ENCODE data around the gene HOMER3.

HOMER3 gene

GRCh38 chr19:18895038-18895823 is 45.8 kb downstream of the HOMER3 start:
- Histone ChIP-seq H3K4me3 (ENCODE audit: low read depth, low read length) (peak overlapping the region; percentile 50), H3K36me3 (ENCODE audit: control insufficient read depth in 2 of 2, insufficient read depth in 1 of 2, low read length in 2 of 2) (peaks cover 0 to 26% of the 10 kb centered on the region in 2 experiments; a peak in 2 of 3 replicates), H3K27ac (ENCODE audit: extremely low read depth, low read depth, low read length) (peak overlapping the region; percentile 69; the same call in 1 of the 2 replicates), H3K4me1 (ENCODE audit: control insufficient read depth, insufficient read depth, low read length) (no peaks in the 10 kb centered on the region; the same call in 1 of the 2 replicates), H3K9me3 (ENCODE audit: control insufficient read depth, insufficient read depth, low read depth, low read length) (no peaks in the 10 kb centered on the region)
- ChIA-PET POLR2A (interaction anchor here (0.6 to 1.5 kb wide), 2 partner anchors 24 to 92 kb away, joined by 5 to 6 read pairs; partner anchors contain the start of genes COPE and DDX49), CTCF (interaction anchor here (0.6 to 2.3 kb wide), 8 partner anchors 9 to 250 kb away, joined by 3 to 13 read pairs (median 3); no protein-coding TSS in a partner anchor)
- TF ChIP-seq EGR2 (tag by site-specific recombination; IDR thresholded peaks at IDR 0.05; ENCODE audit: low read depth) (peak; percentile 27; the same call in 1 of the 2 replicates), BCL6B (tag by site-specific recombination; IDR thresholded peaks at IDR 0.05) (no peak), GFI1B (tag by site-specific recombination; IDR thresholded peaks at IDR 0.05) (no peak), PRDM6 (tag by site-specific recombination; IDR thresholded peaks at IDR 0.05) (no peak), ZBTB20 (tag by site-specific recombination; IDR thresholded peaks at IDR 0.05) (peak; percentile 48; the same call in 1 of the 2 replicates), CTCF (tag by site-specific recombination; IDR thresholded peaks at IDR 0.05) (peak; percentile 58), GLIS2 (tag by site-specific recombination; IDR thresholded peaks at IDR 0.05) (peak; percentile 39; the same call in 1 of the 2 replicates), GLI2 (tag by site-specific recombination; IDR thresholded peaks at IDR 0.05; ENCODE audit: borderline replicate concordance, low read depth) (no peak), ZNF292 (tag by site-specific recombination; IDR thresholded peaks at IDR 0.05; ENCODE audit: borderline replicate concordance, low read depth) (no peak), ZFHX2 (tag by site-specific recombination; conservative IDR thresholded peaks at IDR 0.05) (peak; percentile 65), ZBTB8A (tag by site-specific recombination; IDR thresholded peaks at IDR 0.05) (0 out of 2 replicates have a peak, but pooled peaks have one; percentile 31), ZNF311 (tag by site-specific recombination; IDR thresholded peaks at IDR 0.05; ENCODE audit: borderline replicate concordance) (no peak), ZNF544 (tag by site-specific recombination; IDR thresholded peaks at IDR 0.05) (no peak), SCRT1 (tag by site-specific recombination; IDR thresholded peaks at IDR 0.05; ENCODE audit: borderline replicate concordance) (no peak), MZF1 (tag by site-specific recombination; IDR thresholded peaks at IDR 0.05; ENCODE audit: borderline replicate concordance) (no peak), KLF9 (tag by site-specific recombination; IDR thresholded peaks at IDR 0.05; ENCODE audit: low read depth) (peak; percentile 60; the same call in 1 of the 2 replicates), GLIS1 (tag by site-specific recombination; IDR thresholded peaks at IDR 0.05) (peak; percentile 15; the same call in 1 of the 2 replicates), ZFP3 (tag by site-specific recombination; IDR thresholded peaks at IDR 0.05; ENCODE audit: low read depth) (no peak), ZNF549 (tag by site-specific recombination; IDR thresholded peaks at IDR 0.05) (peak; percentile 80; the same call in 1 of the 2 replicates), ZNF514 (tag by site-specific recombination; IDR thresholded peaks at IDR 0.05) (no peak)
- TF ChIP-seq, protein P1, sequence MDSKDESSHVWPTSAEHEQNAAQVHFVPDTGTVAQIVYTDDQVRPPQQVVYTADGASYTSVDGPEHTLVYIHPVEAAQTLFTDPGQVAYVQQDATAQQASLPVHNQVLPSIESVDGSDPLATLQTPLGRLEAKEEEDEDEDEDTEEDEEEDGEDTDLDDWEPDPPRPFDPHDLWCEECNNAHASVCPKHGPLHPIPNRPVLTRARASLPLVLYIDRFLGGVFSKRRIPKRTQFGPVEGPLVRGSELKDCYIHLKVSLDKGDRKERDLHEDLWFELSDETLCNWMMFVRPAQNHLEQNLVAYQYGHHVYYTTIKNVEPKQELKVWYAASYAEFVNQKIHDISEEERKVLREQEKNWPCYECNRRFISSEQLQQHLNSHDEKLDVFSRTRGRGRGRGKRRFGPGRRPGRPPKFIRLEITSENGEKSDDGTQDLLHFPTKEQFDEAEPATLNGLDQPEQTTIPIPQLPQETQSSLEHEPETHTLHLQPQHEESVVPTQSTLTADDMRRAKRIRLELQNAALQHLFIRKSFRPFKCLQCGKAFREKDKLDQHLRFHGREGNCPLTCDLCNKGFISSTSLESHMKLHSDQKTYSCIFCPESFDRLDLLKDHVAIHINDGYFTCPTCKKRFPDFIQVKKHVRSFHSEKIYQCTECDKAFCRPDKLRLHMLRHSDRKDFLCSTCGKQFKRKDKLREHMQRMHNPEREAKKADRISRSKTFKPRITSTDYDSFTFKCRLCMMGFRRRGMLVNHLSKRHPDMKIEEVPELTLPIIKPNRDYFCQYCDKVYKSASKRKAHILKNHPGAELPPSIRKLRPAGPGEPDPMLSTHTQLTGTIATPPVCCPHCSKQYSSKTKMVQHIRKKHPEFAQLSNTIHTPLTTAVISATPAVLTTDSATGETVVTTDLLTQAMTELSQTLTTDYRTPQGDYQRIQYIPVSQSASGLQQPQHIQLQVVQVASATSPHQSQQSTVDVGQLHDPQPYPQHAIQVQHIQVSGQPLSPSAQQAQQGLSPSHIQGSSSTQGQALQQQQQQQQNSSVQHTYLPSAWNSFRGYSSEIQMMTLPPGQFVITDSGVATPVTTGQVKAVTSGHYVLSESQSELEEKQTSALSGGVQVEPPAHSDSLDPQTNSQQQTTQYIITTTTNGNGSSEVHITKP (tag by site-specific recombination; IDR thresholded peaks at IDR 0.05), result peak; percentile 40; the same call in 1 of the 2 replicates
- TF ChIP-seq, protein P2, sequence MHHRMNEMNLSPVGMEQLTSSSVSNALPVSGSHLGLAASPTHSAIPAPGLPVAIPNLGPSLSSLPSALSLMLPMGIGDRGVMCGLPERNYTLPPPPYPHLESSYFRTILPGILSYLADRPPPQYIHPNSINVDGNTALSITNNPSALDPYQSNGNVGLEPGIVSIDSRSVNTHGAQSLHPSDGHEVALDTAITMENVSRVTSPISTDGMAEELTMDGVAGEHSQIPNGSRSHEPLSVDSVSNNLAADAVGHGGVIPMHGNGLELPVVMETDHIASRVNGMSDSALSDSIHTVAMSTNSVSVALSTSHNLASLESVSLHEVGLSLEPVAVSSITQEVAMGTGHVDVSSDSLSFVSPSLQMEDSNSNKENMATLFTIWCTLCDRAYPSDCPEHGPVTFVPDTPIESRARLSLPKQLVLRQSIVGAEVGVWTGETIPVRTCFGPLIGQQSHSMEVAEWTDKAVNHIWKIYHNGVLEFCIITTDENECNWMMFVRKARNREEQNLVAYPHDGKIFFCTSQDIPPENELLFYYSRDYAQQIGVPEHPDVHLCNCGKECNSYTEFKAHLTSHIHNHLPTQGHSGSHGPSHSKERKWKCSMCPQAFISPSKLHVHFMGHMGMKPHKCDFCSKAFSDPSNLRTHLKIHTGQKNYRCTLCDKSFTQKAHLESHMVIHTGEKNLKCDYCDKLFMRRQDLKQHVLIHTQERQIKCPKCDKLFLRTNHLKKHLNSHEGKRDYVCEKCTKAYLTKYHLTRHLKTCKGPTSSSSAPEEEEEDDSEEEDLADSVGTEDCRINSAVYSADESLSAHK (tag by site-specific recombination; IDR thresholded peaks at IDR 0.05), result no peak
- TF ChIP-seq, protein P3, sequence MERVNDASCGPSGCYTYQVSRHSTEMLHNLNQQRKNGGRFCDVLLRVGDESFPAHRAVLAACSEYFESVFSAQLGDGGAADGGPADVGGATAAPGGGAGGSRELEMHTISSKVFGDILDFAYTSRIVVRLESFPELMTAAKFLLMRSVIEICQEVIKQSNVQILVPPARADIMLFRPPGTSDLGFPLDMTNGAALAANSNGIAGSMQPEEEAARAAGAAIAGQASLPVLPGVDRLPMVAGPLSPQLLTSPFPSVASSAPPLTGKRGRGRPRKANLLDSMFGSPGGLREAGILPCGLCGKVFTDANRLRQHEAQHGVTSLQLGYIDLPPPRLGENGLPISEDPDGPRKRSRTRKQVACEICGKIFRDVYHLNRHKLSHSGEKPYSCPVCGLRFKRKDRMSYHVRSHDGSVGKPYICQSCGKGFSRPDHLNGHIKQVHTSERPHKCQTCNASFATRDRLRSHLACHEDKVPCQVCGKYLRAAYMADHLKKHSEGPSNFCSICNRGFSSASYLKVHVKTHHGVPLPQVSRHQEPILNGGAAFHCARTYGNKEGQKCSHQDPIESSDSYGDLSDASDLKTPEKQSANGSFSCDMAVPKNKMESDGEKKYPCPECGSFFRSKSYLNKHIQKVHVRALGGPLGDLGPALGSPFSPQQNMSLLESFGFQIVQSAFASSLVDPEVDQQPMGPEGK (tag by site-specific recombination; IDR thresholded peaks at IDR 0.05), result peak; percentile 76

Data from HEK293 (cell line).